Inferior parietal cortex (tissue), 1 donor: ENCODE results near the gene MERTK.
"Not testable (repeated sequence)": the region's sequence is repeated elsewhere in the genome, so short reads cannot be mapped to it uniquely, and the experiment has no call there.

Experiments used
- DNase-seq: peaks from one replicate; pipeline ENCODE4 v3.0.0-alpha.2; 2016; ENCODE audit errors: extremely low spot score

The MERTK gene

GRCh38 chr2:111945444-111946293 lies 47.3 kb downstream of the MERTK start:
- DNase-seq = no peak

GRCh38 chr2:111946294-111947114 lies 48.1 kb downstream of the MERTK start:
- peak; percentile 47 for DNase-seq

GRCh38 chr2:111947219-111947618 lies 48.8 kb downstream of the MERTK start:
- DNase-seq = no peak

- DNase-seq = no peak
Observed at GRCh38 chr2:111948832-111949231, 50.4 kb downstream of the MERTK start.

- no peak for DNase-seq
Observed at GRCh38 chr2:111950236-111950635, 51.8 kb downstream of the MERTK start.

GRCh38 chr2:111951486-111951885 lies 53.1 kb downstream of the MERTK start:
- DNase-seq = no peak

- DNase-seq = no peak
Observed at GRCh38 chr2:111952871-111953452, 54.6 kb downstream of the MERTK start.

GRCh38 chr2:111954602-111955332 lies 56.4 kb downstream of the MERTK start:
- DNase-seq = no peak

- no peak for DNase-seq
Observed at GRCh38 chr2:111957872-111958354, 59.5 kb downstream of the MERTK start.

- no peak for DNase-seq
Observed at GRCh38 chr2:111958901-111959300, 60.5 kb downstream of the MERTK start.

- no peak for DNase-seq
Observed at GRCh38 chr2:111961663-111962062, 63.3 kb downstream of the MERTK start.

GRCh38 chr2:111963086-111963485 lies 64.7 kb downstream of the MERTK start:
- DNase-seq = not testable (repeated sequence)

- DNase-seq = not testable (repeated sequence)
Observed at GRCh38 chr2:111963508-111963907, 65.1 kb downstream of the MERTK start.

- DNase-seq = no peak
Observed at GRCh38 chr2:111965062-111965461, 66.7 kb downstream of the MERTK start.

- DNase-seq = no peak
Observed at GRCh38 chr2:111966241-111966640, 67.8 kb downstream of the MERTK start.

- DNase-seq = no peak
Observed at GRCh38 chr2:111967018-111967417, 68.6 kb downstream of the MERTK start.

- no peak for DNase-seq
Observed at GRCh38 chr2:111970453-111970852, 72.0 kb downstream of the MERTK start.

GRCh38 chr2:111972955-111973565 lies 74.7 kb downstream of the MERTK start:
- DNase-seq = no peak

- DNase-seq = no peak
Observed at GRCh38 chr2:111973701-111974100, 75.3 kb downstream of the MERTK start.

GRCh38 chr2:111975053-111975552 lies 76.7 kb downstream of the MERTK start:
- no peak for DNase-seq

- no peak for DNase-seq
Observed at GRCh38 chr2:111975819-111976218, 77.4 kb downstream of the MERTK start.
